Colonic mucosa (tissue), 4 donors: ENCODE measurements around the gene MEGF10. TPM values are rescaled to one million over a fixed set of nuclear protein-coding genes. Genes with fewer than 3 reads are reported as not detected.

Experiments used
- DNase-seq: peaks from one replicate; pipeline ENCODE4 v3.0.0-alpha.2; 2020
- H3K27ac ChIP-seq: fragments of 200-600 bp; one replicate; pipeline ENCODE4 v1.8.0; 2021
- H3K27me3 ChIP-seq: fragments of 200-600 bp; one replicate; pipeline ENCODE4 v1.8.0; 2021
- H3K36me3 ChIP-seq: fragments of 200-600 bp; one replicate; pipeline ENCODE4 v1.8.0; 2021
- H3K4me1 ChIP-seq: fragments of 200-600 bp; one replicate; pipeline ENCODE4 v1.8.0; 2021; ENCODE audit warnings: mild to moderate bottlenecking
- H3K4me3 ChIP-seq: fragments of 200-600 bp; one replicate; pipeline ENCODE4 v1.8.0; 2021
- H3K9ac ChIP-seq, 2 donors: one replicate each; pipeline ENCODE4 v1.7.0; 2013; ENCODE audit warnings: control low read depth in 2 of 2, low read depth in 2 of 2, low read length in 2 of 2
- H3K9me3 ChIP-seq: fragments of 200-600 bp; one replicate; pipeline ENCODE4 v1.8.0; 2021
- intact Hi-C: fragments of 100-400 bp; cut with DNase I; formaldehyde crosslinking; loops from one replicate; pipeline ENCODE4 v1.14.1; 2022
- total RNA-seq, 2 donors: library from RNA; stranded (reverse); fragmentation: NEBNext Ultra II Directional in 1 of 2; extraction: Animal tissue kit (Norgen Biotek cat#: 25700) in 1 of 2; gene quantifications; one replicate each; pipeline ENCODE4 v1.2.1, GENCODE V29; 2021
- TF ChIP-seq, protein P1 (sequence below): fragments of 200-600 bp; IDR thresholded peaks from one replicate; pipeline ENCODE4 v1.8.0; 2022; ENCODE audit warnings: antibody characterized with exemption, mild to moderate bottlenecking
- donor health status: healthy.
- donor health status: DM: no; HTN: no; CAD: no.
- donor health status: DM: no; HTN: no; CAD: no.

MEGF10 gene
- total RNA-seq, 2 donors from 2014 or later: 0.35 to 0.88 TPM

- intact Hi-C loops: no loop called here
- no peaks in the 10 kb centered on the region for H3K4me1 ChIP-seq
- H3K36me3 ChIP-seq: no peaks in the 10 kb centered on the region
- no peak overlapping the region for H3K9ac ChIP-seq
- no peak for DNase-seq
- no peaks in the 10 kb centered on the region for H3K9me3 ChIP-seq
- no peak overlapping the region for H3K4me3 ChIP-seq
- H3K27me3 ChIP-seq: no peaks in the 10 kb centered on the region
- H3K27ac ChIP-seq: no peak overlapping the region
- TF ChIP-seq, protein P1, sequence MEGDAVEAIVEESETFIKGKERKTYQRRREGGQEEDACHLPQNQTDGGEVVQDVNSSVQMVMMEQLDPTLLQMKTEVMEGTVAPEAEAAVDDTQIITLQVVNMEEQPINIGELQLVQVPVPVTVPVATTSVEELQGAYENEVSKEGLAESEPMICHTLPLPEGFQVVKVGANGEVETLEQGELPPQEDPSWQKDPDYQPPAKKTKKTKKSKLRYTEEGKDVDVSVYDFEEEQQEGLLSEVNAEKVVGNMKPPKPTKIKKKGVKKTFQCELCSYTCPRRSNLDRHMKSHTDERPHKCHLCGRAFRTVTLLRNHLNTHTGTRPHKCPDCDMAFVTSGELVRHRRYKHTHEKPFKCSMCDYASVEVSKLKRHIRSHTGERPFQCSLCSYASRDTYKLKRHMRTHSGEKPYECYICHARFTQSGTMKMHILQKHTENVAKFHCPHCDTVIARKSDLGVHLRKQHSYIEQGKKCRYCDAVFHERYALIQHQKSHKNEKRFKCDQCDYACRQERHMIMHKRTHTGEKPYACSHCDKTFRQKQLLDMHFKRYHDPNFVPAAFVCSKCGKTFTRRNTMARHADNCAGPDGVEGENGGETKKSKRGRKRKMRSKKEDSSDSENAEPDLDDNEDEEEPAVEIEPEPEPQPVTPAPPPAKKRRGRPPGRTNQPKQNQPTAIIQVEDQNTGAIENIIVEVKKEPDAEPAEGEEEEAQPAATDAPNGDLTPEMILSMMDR: no peak
These were observed 195.9 kb downstream of the MEGF10 start for GRCh38 chr5:127486471-127486870.

GRCh38 chr5:127492854-127493738 is 202.5 kb downstream of the MEGF10 start:
- DNase-seq: no peak
- Histone ChIP-seq H3K36me3 (no peaks in the 10 kb centered on the region), H3K4me3 (no peak overlapping the region), H3K27ac (peak overlapping the region; percentile 56), H3K9ac (peak overlapping the region in 1 of 2 donors; percentile 29), H3K4me1 (no peaks in the 10 kb centered on the region), H3K27me3 (no peaks in the 10 kb centered on the region), H3K9me3 (no peaks in the 10 kb centered on the region)
- intact Hi-C loops: loop anchor here (5.0 kb wide), 1 partner anchor 201 kb away; the partner anchor contains the start of gene MEGF10
- TF ChIP-seq, protein P1: peak; percentile 60

DNA sequence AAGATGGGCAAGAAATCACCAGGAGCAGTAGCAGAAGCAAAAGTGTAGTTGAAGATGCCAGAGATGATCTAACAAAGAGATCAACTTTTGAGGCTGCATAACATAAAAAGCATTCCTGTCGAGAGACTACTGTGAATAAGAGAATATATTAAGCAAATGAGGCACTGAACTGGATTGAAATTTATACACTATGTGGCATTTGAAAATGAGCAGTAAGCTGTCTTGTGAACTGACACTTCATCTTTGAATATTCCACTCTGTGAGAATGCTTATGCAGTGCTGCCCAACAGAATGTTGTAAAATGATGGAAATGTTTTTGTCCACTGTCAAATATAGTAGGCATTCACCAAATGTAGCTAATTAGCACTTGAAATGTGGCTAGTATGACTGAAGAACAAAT is 208.0 kb downstream of the MEGF10 start:
- Histone ChIP-seq H3K4me3 (no peak overlapping the region), H3K4me1 (no peaks in the 10 kb centered on the region), H3K36me3 (no peaks in the 10 kb centered on the region), H3K9me3 (no peaks in the 10 kb centered on the region), H3K27ac (no peak overlapping the region), H3K27me3 (no peaks in the 10 kb centered on the region), H3K9ac (no peak overlapping the region)
- TF ChIP-seq, protein P1: no peak
- intact Hi-C loops: no loop called here
- no peak for DNase-seq

GRCh38 chr5:127505905-127506304 is 215.3 kb downstream of the MEGF10 start:
- no peaks in the 10 kb centered on the region for H3K36me3 ChIP-seq
- intact Hi-C loops: no loop called here

GRCh38 chr5:127506616-127507015 is 216.0 kb downstream of the MEGF10 start:
- intact Hi-C loops: no loop called here
- Histone ChIP-seq H3K9me3 (no peaks in the 10 kb centered on the region), H3K27ac (no peak overlapping the region)

More at GRCh38 chr5:127505905-127506304, 215.3 kb downstream of the MEGF10 start:
- Histone ChIP-seq H3K9me3 (no peaks in the 10 kb centered on the region), H3K27ac (no peak overlapping the region), H3K4me1 (no peaks in the 10 kb centered on the region), H3K27me3 (no peaks in the 10 kb centered on the region), H3K9ac (no peak overlapping the region), H3K4me3 (no peak overlapping the region)
- no peak for DNase-seq
- TF ChIP-seq, protein P1: no peak

More at GRCh38 chr5:127506616-127507015, 216.0 kb downstream of the MEGF10 start:
- H3K4me3 ChIP-seq: no peak overlapping the region
- no peak for DNase-seq
- H3K9ac ChIP-seq: no peak overlapping the region
- TF ChIP-seq, protein P1: no peak
- no peaks in the 10 kb centered on the region for H3K27me3 ChIP-seq
- no peaks in the 10 kb centered on the region for H3K4me1 ChIP-seq
- no peaks in the 10 kb centered on the region for H3K36me3 ChIP-seq
